GM19035 (cell line): ENCODE results near the gene SIAE.

ENCODE experiments used
- ATAC-seq: cut with Tn5 transposase; IDR thresholded peaks from one replicate; pipeline ENCODE4 v1.9.1; 2021; ENCODE audit not compliant: unreplicated experiment

The SIAE gene

GRCh38 chr11:124583781-124584180 lies 89.8 kb downstream of the SIAE start:
- ATAC-seq: no peak
